Vagina (tissue), 2 donors: ENCODE results near the gene CTNNAL1. TPM values are rescaled to one million over a fixed set of nuclear protein-coding genes. Genes with fewer than 3 reads are reported as not detected.
"Not testable (repeated sequence)": the region's sequence is repeated elsewhere in the genome, so short reads cannot be mapped to it uniquely, and the experiment has no call there.

Experiments
- DNase-seq, 2 donors: peaks; one replicate each; pipeline ENCODE4 v3.0.0-alpha.2; 2017; ENCODE audit errors: extremely low spot score in 2 of 2
- H3K27ac ChIP-seq: fragments of 200-600 bp; sonication (generic); one replicate; pipeline ENCODE4 v1.5.1; 2019
- H3K27me3 ChIP-seq: fragments of 200-600 bp; sonication (generic); one replicate; pipeline ENCODE4 v1.5.1; 2019
- H3K36me3 ChIP-seq, 2 donors: fragments of 200-600 bp; sonication (generic); one replicate each; pipeline ENCODE4 v1.5.1; 2017 to 2019
- H3K4me1 ChIP-seq: fragments of 200-600 bp; sonication (generic); one replicate; pipeline ENCODE4 v1.5.1; 2019
- H3K4me3 ChIP-seq, 2 donors: fragments of 200-600 bp; sonication (generic); 1 replicate in 1 of 2; 2 replicates in 1 of 2; pipeline ENCODE4 v1.5.1; 2016 to 2019
- H3K9me3 ChIP-seq: fragments of 200-600 bp; sonication (generic); one replicate; pipeline ENCODE4 v1.5.1; 2019
- CTCF ChIP-seq, 3 experiments: fragments of 450-650 bp in 2 of 3; fragments of 200-600 bp in 1 of 3; sonication (generic) in 1 of 3; IDR thresholded peaks; one replicate each; pipeline ENCODE4 v1.5.1; 2017 to 2019; ENCODE audit warnings: antibody characterized with exemption in 3 of 3, mild to moderate bottlenecking in 2 of 3, moderate library complexity in 2 of 3
- POLR2A ChIP-seq, 2 donors: fragments of 450-650 bp; IDR thresholded peaks; one replicate each; pipeline ENCODE4 v1.6.1; 2017; ENCODE audit warnings: antibody characterized with exemption in 2 of 2, mild to moderate bottlenecking in 2 of 2, moderate library complexity in 2 of 2
- POLR2AphosphoS5 ChIP-seq, 2 donors: sonication (generic); formaldehyde crosslinking; IDR thresholded peaks; one replicate each; pipeline ENCODE4 v1.9.0; 2017; ENCODE audit warnings: antibody characterized with exemption in 2 of 2, mild to moderate bottlenecking in 2 of 2, low read depth in 1 of 2; ENCODE audit not compliant: insufficient read depth in 1 of 2
- intact Hi-C: fragments of 100-400 bp; cut with DNase I; formaldehyde crosslinking; loops from one replicate; pipeline ENCODE4 v1.15.1; 2023
- microRNA counts, 2 donors: library from miRNA; unstranded; fragments of <30 nt; microRNA quantifications; one replicate each; lab custom pipeline; 2016 to 2017
- microRNA-seq: library from miRNA; unstranded; fragments of <30 nt; microRNA quantifications from one replicate; pipeline ENCODE4, GENCODE V29; 2017; ENCODE audit warnings: borderline number of aligned reads, borderline replicate concordance
- small RNA-seq: library from RNA; depleted of rRNA; stranded (forward); fragments of <200 nt; gene quantifications from one replicate; pipeline ENCODE3, GENCODE V24; 2016
- total RNA-seq: library from RNA; depleted of rRNA; stranded (reverse); fragments of >200 nt; gene quantifications from one replicate; pipeline ENCODE4 v1.2.3, GENCODE V29; 2016

Gene CTNNAL1
- total RNA-seq, 1 donor from 2014 or later, result 18.2 TPM

DNA sequence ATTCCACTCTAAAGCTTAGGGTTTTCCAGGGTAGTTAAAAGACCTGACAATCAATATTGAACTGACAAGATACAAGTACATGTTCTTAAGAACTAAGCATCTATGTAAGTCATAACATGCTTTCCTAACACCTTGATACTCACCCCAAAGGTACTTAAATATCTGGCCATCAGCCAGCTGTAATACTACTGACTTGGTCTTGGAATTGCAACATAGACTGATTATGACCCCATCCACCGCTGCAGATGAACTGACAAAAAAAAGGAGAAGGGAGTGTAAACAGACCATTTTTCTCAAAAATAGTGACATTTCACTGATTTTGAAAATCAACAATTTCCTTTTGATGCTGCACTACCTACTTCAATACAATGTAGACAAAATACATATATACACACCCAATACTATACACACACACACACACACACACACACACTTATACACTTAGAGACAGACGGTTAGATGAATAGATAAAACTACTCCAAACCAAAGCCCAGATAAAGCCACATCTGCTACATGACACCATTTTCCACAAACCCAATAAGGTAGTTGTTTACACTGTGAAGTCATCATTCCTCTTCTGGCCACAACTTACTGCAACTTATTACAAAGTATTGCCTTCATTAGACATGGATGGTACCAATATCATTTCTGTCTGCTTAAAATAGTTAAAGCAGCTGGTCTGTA lies 109.7 kb downstream of the CTNNAL1 start:
- no peak for DNase-seq
- Histone ChIP-seq H3K4me1 (no peaks in the 10 kb centered on the region), H3K27me3 (no peaks in the 10 kb centered on the region), H3K27ac (no peak overlapping the region), H3K4me3 (no peak overlapping the region), H3K9me3 (no peaks in the 10 kb centered on the region), H3K36me3 (peaks cover 0 to 67% of the 10 kb centered on the region in 2 donors)
- TF ChIP-seq POLR2AphosphoS5 (IDR thresholded peaks at IDR 0.05; ENCODE audit: insufficient read depth in 1 of 2, low read depth in 1 of 2) (no peak), POLR2A (IDR thresholded peaks at IDR 0.05) (no peak)
- intact Hi-C loops, result no loop called here

DNA sequence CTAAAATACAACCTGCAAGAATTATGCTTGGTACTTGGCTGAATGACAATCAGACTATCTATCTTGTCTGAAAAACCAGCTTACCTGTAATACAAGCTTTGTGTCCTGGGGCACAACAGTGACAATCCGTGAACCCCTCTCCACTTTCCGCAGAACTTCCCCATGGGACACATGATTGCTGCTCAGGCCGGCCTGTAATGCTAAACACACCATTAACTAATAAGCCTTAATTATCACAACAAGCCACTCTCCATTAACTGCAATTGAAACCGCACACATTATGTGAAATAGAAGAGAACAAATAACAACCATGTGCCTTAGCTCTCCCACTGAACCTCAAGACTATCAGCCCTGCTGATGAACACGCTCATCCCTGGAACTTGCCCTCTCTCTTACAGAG lies 113.1 kb downstream of the CTNNAL1 start:
- H3K27ac ChIP-seq, result no peak overlapping the region
- H3K4me1 ChIP-seq, result no peaks in the 10 kb centered on the region
- no peaks in the 10 kb centered on the region for H3K27me3 ChIP-seq
- intact Hi-C loops, result no loop called here
- no peak overlapping the region for H3K4me3 ChIP-seq
- DNase-seq, result no peak
- H3K9me3 ChIP-seq, result no peaks in the 10 kb centered on the region
- TF ChIP-seq POLR2AphosphoS5 (IDR thresholded peaks at IDR 0.05; ENCODE audit: insufficient read depth in 1 of 2, low read depth in 1 of 2), result no peak
- no peak for TF ChIP-seq CTCF (IDR thresholded peaks at IDR 0.05)
- no peak for TF ChIP-seq POLR2A (IDR thresholded peaks at IDR 0.05)
- peaks cover 0 to 74% of the 10 kb centered on the region in 2 donors for H3K36me3 ChIP-seq

- H3K4me3 ChIP-seq, H3K9me3 ChIP-seq, H3K27me3 ChIP-seq, DNase-seq, intact Hi-C loops, H3K4me1 ChIP-seq, H3K27ac ChIP-seq: not testable (repeated sequence)
- peaks cover 0 to 70% of the 10 kb centered on the region in 2 donors for H3K36me3 ChIP-seq
Measured at GRCh38 chr9:108899023-108899695, 114.1 kb downstream of the CTNNAL1 start.

- no peak for DNase-seq
- no peaks in the 10 kb centered on the region for H3K27me3 ChIP-seq
- H3K4me3 ChIP-seq, result no peak overlapping the region
- no peaks in the 10 kb centered on the region for H3K4me1 ChIP-seq
- peaks cover 0 to 74% of the 10 kb centered on the region in 2 donors for H3K36me3 ChIP-seq
- no peak overlapping the region for H3K27ac ChIP-seq
- TF ChIP-seq POLR2A (IDR thresholded peaks at IDR 0.05) (no peak), POLR2AphosphoS5 (IDR thresholded peaks at IDR 0.05; ENCODE audit: insufficient read depth in 1 of 2, low read depth in 1 of 2) (no peak), CTCF (IDR thresholded peaks at IDR 0.05) (no peak)
- H3K9me3 ChIP-seq, result no peaks in the 10 kb centered on the region
- intact Hi-C loops, result no loop called here
Measured at GRCh38 chr9:108897324-108898096, 115.8 kb downstream of the CTNNAL1 start.

- intact Hi-C loops, result no loop called here
- Histone ChIP-seq H3K4me1 (no peaks in the 10 kb centered on the region), H3K4me3 (no peak overlapping the region), H3K36me3 (peaks cover 0 to 86% of the 10 kb centered on the region in 2 donors), H3K27ac (no peak overlapping the region), H3K27me3 (no peaks in the 10 kb centered on the region), H3K9me3 (no peaks in the 10 kb centered on the region)
- no peak for DNase-seq
- TF ChIP-seq POLR2AphosphoS5 (IDR thresholded peaks at IDR 0.05; ENCODE audit: insufficient read depth in 1 of 2, low read depth in 1 of 2) (no peak), POLR2A (IDR thresholded peaks at IDR 0.05) (no peak), CTCF (IDR thresholded peaks at IDR 0.05) (no peak)
Measured at GRCh38 chr9:108894225-108894997, 118.9 kb downstream of the CTNNAL1 start.

MicroRNAs encoded within 50 kb of the gene (microRNA counts, 767-probe panel; counts per million panel counts)
- 2,128 to 3,003 counts per million in 2 donors for microRNA hsa-miR-32-5p (lab: Ali Mortazavi, UCI)

Small RNAs within 50 kb of the gene (microRNA-seq; reads per million reads assigned to microRNA genes)
- gene MIR32, result 77.1 reads per million, percentile 49 among the genes with 10 or more reads in this experiment

Small RNAs within 50 kb of the gene (small RNA-seq; reads per million reads assigned to genes)
- gene MIR32, result not detected
- not detected for gene RF00019

Other genes starting within 250 kb of the CTNNAL1 start
- gene ACTL7B, start 157.5 kb downstream of the CTNNAL1 start, total RNA-seq, result not detected
- gene ACTL7A, start 151.2 kb downstream of the CTNNAL1 start, total RNA-seq, result not detected
- gene ELP1, start 79.4 kb downstream of the CTNNAL1 start, total RNA-seq, result 16.9 TPM
- 16.0 TPM for gene ABITRAM, start 79.1 kb downstream of the CTNNAL1 start, total RNA-seq
- 47.4 TPM for gene TMEM245, start 106.4 kb upstream of the CTNNAL1 start, total RNA-seq
- 2.2 TPM for gene FRRS1L, start 153.8 kb upstream of the CTNNAL1 start, total RNA-seq